Adrenal gland (tissue), 5 donors: Measurements from ENCODE around the gene PSTPIP1.

ENCODE experiments used
- CTCF ChIP-seq, 6 experiments: fragments of 450-650 bp in 4 of 6; fragments of 200-600 bp in 2 of 6; sonication (generic) in 1 of 6; IDR thresholded peaks; 1 replicate in 5 of 6; 2 replicates in 1 of 6; pipeline versions ENCODE4 v1.5.1 to v1.8.0; 2016 to 2021; ENCODE audit warnings: antibody characterized with exemption in 6 of 6, mild to moderate bottlenecking in 2 of 6, moderate library complexity in 1 of 6
- POLR2A ChIP-seq, 2 donors: fragments of 450-650 bp; IDR thresholded peaks; one replicate each; pipeline ENCODE4 v1.6.1; 2017; ENCODE audit warnings: antibody characterized with exemption in 2 of 2, mild to moderate bottlenecking in 2 of 2, moderate library complexity in 1 of 2
- donor health status: DM: no; HTN: no; CAD: no.

GRCh38 chr15:77016321-77016695 lies 21.4 kb downstream of the PSTPIP1 start:
- TF ChIP-seq CTCF (IDR thresholded peaks at IDR 0.05) (no peak), POLR2A (IDR thresholded peaks at IDR 0.05) (no peak)
